ENCODE data around the gene ACO2. TPM values are rescaled to one million over a fixed set of nuclear protein-coding genes. Genes with fewer than 3 reads are reported as not detected.

The ACO2 gene
- total and polyA plus RNA-seq, 12 donors: 180 to 1,020 (median 893) TPM

DNA sequence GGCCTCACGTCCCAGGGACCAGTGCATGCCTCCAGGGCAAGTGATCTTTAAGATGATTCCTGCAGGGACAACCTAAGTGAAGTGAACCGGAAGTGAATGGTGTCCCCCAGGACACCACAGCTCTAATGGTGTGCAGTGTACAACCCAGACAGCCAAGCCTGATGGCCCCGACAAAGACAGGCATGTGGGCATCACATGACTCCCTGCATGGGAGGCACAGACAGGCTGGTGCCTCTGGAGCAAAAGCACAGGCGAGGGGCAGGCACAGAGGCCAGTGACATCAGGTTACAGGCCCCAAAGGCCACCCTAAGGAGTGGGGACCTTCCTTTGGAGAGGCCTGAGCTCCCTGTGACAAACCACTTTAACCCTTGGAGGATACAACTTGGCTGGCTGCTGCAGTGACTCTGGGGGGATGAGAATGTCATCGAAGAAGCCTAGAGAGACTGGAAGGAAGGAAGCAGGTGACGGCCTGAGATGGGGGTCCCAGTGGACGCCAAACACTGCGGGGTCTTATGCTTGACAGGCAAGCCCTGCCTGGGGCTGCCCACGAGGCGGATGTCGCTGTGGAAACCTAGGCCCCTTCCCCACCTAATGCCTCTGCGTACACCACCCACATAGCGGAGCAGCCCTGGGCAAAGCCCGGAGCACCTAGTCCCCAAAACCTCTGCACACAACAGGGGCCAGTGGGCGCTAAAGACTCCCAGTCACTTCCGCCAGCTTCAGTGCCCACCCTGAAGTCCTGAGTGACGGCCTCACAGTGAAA is 63.0 kb downstream of the ACO2 start:
- Histone ChIP-seq H3K36me3 (peaks cover 3 to 73% (median 38%) of the 10 kb centered on the region in 9 donors), H3K9me3 (no peaks in the 10 kb centered on the region), H3K27ac (peak overlapping the region in 8 of 10 donors; percentile 18 to 78 (median 62)), H3K27me3 (no peaks in the 10 kb centered on the region), H3K4me1 (peaks cover 0 to 33% (median 22%) of the 10 kb centered on the region in 9 donors), H3K4me3 (no peak overlapping the region)
- TF ChIP-seq CTCF (IDR thresholded peaks at IDR 0.05): no peak
- intact Hi-C loops (cut with DNase I): loop anchor here in 3 of 10 donors (5.0 kb wide), 1 partner anchor 130 kb away; no protein-coding TSS in a partner anchor
- DNase-seq (no peak), ATAC-seq (peak in 6 of 8 donors; percentile 5 to 38 (median 16))
- 81 to 87% methylated on average over 17 of the region's 17 CpGs for WGBS, 2 donors

DNA sequence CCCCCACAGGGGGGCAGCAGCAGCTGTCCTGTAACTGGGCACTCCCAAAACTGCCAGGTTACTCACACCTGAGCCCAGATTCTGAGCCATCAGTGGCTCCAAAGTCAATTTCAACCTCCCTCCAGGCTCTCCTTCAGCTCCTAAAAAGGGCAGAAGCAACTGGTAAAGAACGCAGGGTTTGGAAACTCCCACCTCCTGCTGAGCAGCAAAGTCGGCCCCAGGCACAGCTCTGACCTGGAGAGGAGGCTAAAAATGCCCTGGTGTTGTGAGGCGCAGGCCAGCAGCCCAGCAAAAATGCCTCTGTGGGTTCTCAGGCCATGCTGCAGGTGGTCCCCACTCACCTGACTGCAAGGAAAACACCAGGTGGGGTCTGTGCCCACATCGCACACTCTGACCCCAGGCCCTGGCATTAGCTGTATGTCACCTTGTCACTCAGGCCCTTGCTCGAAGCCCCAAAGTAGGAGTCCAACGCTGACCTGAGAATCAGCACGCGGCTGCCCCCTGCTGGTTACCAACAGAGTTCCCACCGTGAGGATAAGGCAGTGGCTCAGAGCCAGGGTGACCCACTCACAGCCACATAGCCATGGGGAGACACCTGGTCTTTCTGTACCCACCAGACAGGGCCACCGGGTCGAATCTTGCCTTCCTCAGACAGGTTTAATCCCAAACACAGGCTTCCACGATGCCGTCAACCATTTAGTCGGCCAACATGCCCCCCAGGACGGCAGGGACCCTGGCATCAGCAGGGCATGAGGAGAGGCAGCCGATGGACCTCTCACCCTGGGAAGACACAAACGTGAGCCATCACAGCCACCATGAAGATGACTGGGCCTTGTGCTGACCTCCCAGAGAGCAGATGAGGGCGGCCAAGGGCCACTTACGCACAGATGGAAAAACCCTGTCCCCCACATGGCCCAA is 64.2 kb downstream of the ACO2 start:
- Histone ChIP-seq H3K4me1 (peaks cover 0 to 31% (median 20%) of the 10 kb centered on the region in 9 donors), H3K27ac (peak overlapping the region in 8 of 10 donors; percentile 30 to 78 (median 66)), H3K27me3 (no peaks in the 10 kb centered on the region), H3K36me3 (peaks cover 0 to 72% (median 26%) of the 10 kb centered on the region in 9 donors), H3K9me3 (no peaks in the 10 kb centered on the region), H3K4me3 (no peak overlapping the region)
- WGBS, 2 donors: 51 to 57% methylated on average over 19 of the region's 19 CpGs
- intact Hi-C loops (cut with DNase I): loop anchor here in 3 of 10 donors (5.0 kb wide), 1 partner anchor 131 kb away; no protein-coding TSS in a partner anchor
- peak; percentile 70 to 84 (median 81) for TF ChIP-seq CTCF (IDR thresholded peaks at IDR 0.05)
- ATAC-seq: peak; percentile 40 to 78 (median 70)
- peak; percentile 74 to 84 for DNase-seq

DNA sequence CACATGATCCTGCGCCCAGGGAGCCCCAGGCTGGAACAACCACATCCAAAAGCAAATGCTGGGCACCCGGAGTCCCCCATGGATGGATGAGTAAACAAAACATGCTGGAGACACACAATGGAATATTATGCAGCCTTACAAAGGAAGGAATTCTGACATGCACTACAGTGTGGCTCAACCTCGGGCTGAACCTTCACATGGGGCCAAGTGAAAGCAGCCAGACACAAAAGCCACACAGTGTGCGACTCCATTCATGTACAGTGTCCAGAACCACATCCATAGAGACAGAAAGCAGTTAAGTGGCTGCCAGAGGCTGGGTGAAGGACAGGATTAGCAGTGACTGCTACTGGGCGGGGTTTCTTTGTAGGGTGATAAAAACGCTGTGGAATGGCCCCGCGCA is 65.3 kb downstream of the ACO2 start:
- no peaks in the 10 kb centered on the region for H3K27me3 ChIP-seq
- 81 to 89% methylated on average over 8 of the region's 8 CpGs for WGBS, 2 donors
- H3K4me3 ChIP-seq: no peak overlapping the region
- ATAC-seq: peak in 5 of 8 donors; percentile 9 to 48 (median 27)
- peaks cover 0 to 71% (median 17%) of the 10 kb centered on the region in 9 donors for H3K36me3 ChIP-seq
- no peaks in the 10 kb centered on the region for H3K9me3 ChIP-seq
- TF ChIP-seq CTCF (IDR thresholded peaks at IDR 0.05): no peak
- DNase-seq: no peak
- intact Hi-C loops (cut with DNase I): loop anchor here in 3 of 10 donors (5.0 kb wide), 1 partner anchor 132 kb away; no protein-coding TSS in a partner anchor
- H3K4me1 ChIP-seq: peaks cover 0 to 31% (median 20%) of the 10 kb centered on the region in 9 donors
- no peak overlapping the region for H3K27ac ChIP-seq

- peak in 2 of 9 donors; percentile 10 to 18 for TF ChIP-seq CTCF (IDR thresholded peaks at IDR 0.05)
- Histone ChIP-seq H3K27me3 (no peaks in the 10 kb centered on the region), H3K4me1 (peaks cover 0 to 35% (median 22%) of the 10 kb centered on the region in 9 donors), H3K9me3 (no peaks in the 10 kb centered on the region), H3K36me3 (peaks cover 0 to 73% (median 13%) of the 10 kb centered on the region in 9 donors), H3K27ac (no peak overlapping the region), H3K4me3 (no peak overlapping the region)
- intact Hi-C loops (cut with DNase I): no loop called here
- ATAC-seq: no peak
- 87 to 93% methylated on average over 5 of the region's 5 CpGs for WGBS, 2 donors
- DNase-seq: no peak
Observed at GRCh38 chr22:41535244-41535643, 66.3 kb downstream of the ACO2 start.
